MCF 10A (cell line): ENCODE data around the gene PARG. TPM values are rescaled to one million over a fixed set of nuclear protein-coding genes. Genes with fewer than 3 reads are reported as not detected.

Source experiments
- BruUV-seq: library from RNA; stranded (reverse); fragments of 400-500 nt; replicated peaks from 2 replicates; lab custom pipeline; 2021; lab: Mats Ljungman, UMichigan
- CTCF ChIA-PET: fragments of 300-600 bp; sonication (Branson Sonifier 250); formaldehyde crosslinking; extraction: SDS; loops from one replicate; lab custom pipeline; 2021; ENCODE audit warnings: antibody characterized with exemption, inconsistent platforms; lab: Yijun Ruan, JAX
- POLR2A ChIA-PET: fragments of 300-600, 350-650 bp; sonication (Branson Sonifier 250); formaldehyde crosslinking; extraction: SDS; loops from one replicate; lab custom pipeline; 2020; ENCODE audit warnings: antibody characterized with exemption, inconsistent platforms; lab: Yijun Ruan, JAX
- DNase-seq: peaks from one replicate; pipeline ENCODE4 v3.0.0-alpha.2; 2018; ENCODE audit not compliant: unreplicated experiment
- H3K27ac Mint-ChIP-seq: one replicate; pipeline ENCODE4 v1.8.0; 2022; ENCODE audit warnings: mild to moderate bottlenecking, low read depth, mixed read lengths; ENCODE audit not compliant: unreplicated experiment
- H3K27me3 Mint-ChIP-seq: one replicate; pipeline ENCODE4 v1.8.0; 2022; ENCODE audit warnings: mixed read lengths; ENCODE audit not compliant: insufficient read depth, unreplicated experiment
- H3K36me3 Mint-ChIP-seq: one replicate; pipeline ENCODE4 v1.8.0; 2022; ENCODE audit warnings: mild to moderate bottlenecking, moderate library complexity, mixed read lengths; ENCODE audit not compliant: insufficient read depth, unreplicated experiment
- H3K4me1 Mint-ChIP-seq: one replicate; pipeline ENCODE4 v1.8.0; 2022; ENCODE audit warnings: mixed read lengths; ENCODE audit not compliant: insufficient read depth, unreplicated experiment
- H3K4me3 Mint-ChIP-seq: one replicate; pipeline ENCODE4 v1.8.0; 2022; ENCODE audit warnings: mild to moderate bottlenecking, moderate library complexity, mixed read lengths; ENCODE audit not compliant: unreplicated experiment
- H3K9me3 Mint-ChIP-seq: one replicate; pipeline ENCODE4 v1.8.0; 2022; ENCODE audit warnings: mixed read lengths; ENCODE audit not compliant: unreplicated experiment
- CTCF ChIP-seq: fragments of 200-600 bp; IDR thresholded peaks from one replicate; pipeline ENCODE4 v1.8.0; 2022; ENCODE audit warnings: antibody characterized with exemption, mild to moderate bottlenecking; ENCODE audit not compliant: unreplicated experiment
- intact Hi-C: fragments of 100-400 bp; cut with micrococcal nuclease; formaldehyde crosslinking; loops from 2 replicates; pipeline ENCODE4 v1.14.1; 2022
- total RNA-seq: library from RNA; stranded (reverse); gene quantifications from 2 replicates; pipeline ENCODE4 v1.2.3, GENCODE V29; 2022

Gene PARG
- total RNA-seq, 1 experiment from 2014 or later: 29.2 TPM

GRCh38 chr10:49837051-49837478 lies 104.8 kb downstream of the PARG start:
- Mint-ChIP-seq H3K9me3 (no peaks in the 10 kb centered on the region), H3K4me1 (no peaks in the 10 kb centered on the region), H3K27ac (no peak overlapping the region), H3K27me3 (no peaks in the 10 kb centered on the region), H3K36me3 (peaks cover 64% of the 10 kb centered on the region), H3K4me3 (no peak overlapping the region)
- intact Hi-C loops: no loop called here
- POLR2A ChIA-PET: no interaction called here
- DNase-seq: no peak
- CTCF ChIA-PET: no interaction called here
- TF ChIP-seq CTCF: no peak
- no TSS peak for BruUV-seq

GRCh38 chr10:49834976-49835375 lies 106.9 kb downstream of the PARG start:
- H3K27me3 Mint-ChIP-seq: no peaks in the 10 kb centered on the region
- H3K27ac Mint-ChIP-seq: no peak overlapping the region
- no peak overlapping the region for H3K4me3 Mint-ChIP-seq
- ChIA-PET POLR2A (no interaction called here), CTCF (no interaction called here)
- peaks cover 53% of the 10 kb centered on the region for H3K36me3 Mint-ChIP-seq
- intact Hi-C loops: no loop called here
- BruUV-seq: no TSS peak
- H3K9me3 Mint-ChIP-seq: no peaks in the 10 kb centered on the region
- no peak for TF ChIP-seq CTCF
- DNase-seq: no peak
- no peaks in the 10 kb centered on the region for H3K4me1 Mint-ChIP-seq

GRCh38 chr10:49834201-49834600 lies 107.6 kb downstream of the PARG start:
- CTCF ChIA-PET: interaction anchor here (1.1 kb wide), 1 partner anchor 9 kb away, joined by 6 read pairs; no protein-coding TSS in a partner anchor

GRCh38 chr10:49833168-49833567 lies 108.7 kb downstream of the PARG start:
- H3K4me1 Mint-ChIP-seq: no peaks in the 10 kb centered on the region
- TF ChIP-seq CTCF: no peak
- H3K27ac Mint-ChIP-seq: no peak overlapping the region
- ChIA-PET POLR2A (no interaction called here), CTCF (no interaction called here)
- no peak overlapping the region for H3K4me3 Mint-ChIP-seq
- BruUV-seq: no TSS peak
- no peaks in the 10 kb centered on the region for H3K9me3 Mint-ChIP-seq
- intact Hi-C loops: no loop called here
- peaks cover 35% of the 10 kb centered on the region for H3K36me3 Mint-ChIP-seq
- DNase-seq: no peak
- H3K27me3 Mint-ChIP-seq: no peaks in the 10 kb centered on the region

More at GRCh38 chr10:49834201-49834600, 107.6 kb downstream of the PARG start:
- H3K36me3 Mint-ChIP-seq: peaks cover 45% of the 10 kb centered on the region
- no peak for DNase-seq
- H3K27ac Mint-ChIP-seq: no peak overlapping the region
- POLR2A ChIA-PET: no interaction called here
- intact Hi-C loops: no loop called here
- H3K4me1 Mint-ChIP-seq: no peaks in the 10 kb centered on the region
- H3K27me3 Mint-ChIP-seq: no peaks in the 10 kb centered on the region
- H3K4me3 Mint-ChIP-seq: no peak overlapping the region
- H3K9me3 Mint-ChIP-seq: no peaks in the 10 kb centered on the region
- no peak for TF ChIP-seq CTCF
- BruUV-seq: no TSS peak
